Naive thymus-derived CD8-positive, alpha-beta T cell (primary cell): ENCODE results near the gene TMEM260. TPM values are rescaled to one million over a fixed set of nuclear protein-coding genes. Genes with fewer than 3 reads are reported as not detected.

Experiments used
- polyA plus RNA-seq, 3 donors: library from polyadenylated mRNA; unstranded; fragments of 300-500 nt; fragmentation: Illumina TruSeq; gene quantifications; one replicate each; pipeline ENCODE4 v1.2.3, GENCODE V29; 2021
- total RNA-seq, 8 experiments: library from RNA in 2 of 8; stranded (reverse) in 2 of 8; gene quantifications; one replicate each; pipeline ENCODE4 v1.2.3 and lab custom pipeline; 2021 to 2026

Gene TMEM260
- total and polyA plus RNA-seq, 5 experiments from 2014 or later, result 8.9 to 33.3 (median 12.2) TPM

Other genes with a start within 250 kb of the TMEM260 start
- gene OTX2, start 230.7 kb downstream of the TMEM260 start, total RNA-seq, result not detected
- not detected for gene OTX2, start 230.7 kb downstream of the TMEM260 start, polyA plus RNA-seq